Measurements from ENCODE around the gene SLC5A2.
"Not testable (repeated sequence)": the region's sequence is repeated elsewhere in the genome, so short reads cannot be mapped to it uniquely, and the experiment has no call there.

SLC5A2 gene

GRCh38 chr16:31507929-31508705, 25.2 kb downstream of the SLC5A2 start, which contains the start of gene RUSF1:
RUSF1 (minus strand) TSS chr16:31508391; CDS start chr16:31508373, 18 bp downstream.
- intact Hi-C loops (cut with DNase I): loop anchor here (5.0 kb wide), 1 partner anchor 51 kb away; the partner anchor contains the start of gene ARMC5
- DNase-seq: peak; percentile 81 to 97 (median 94)

- DNase-seq: no peak
- intact Hi-C loops (cut with DNase I): loop anchor here (5.0 kb wide), 1 partner anchor 51 kb away; the partner anchor contains the start of gene ARMC5
Observed at GRCh38 chr16:31508706-31509195, 25.8 kb downstream of the SLC5A2 start.

GRCh38 chr16:31513126-31513525, 30.2 kb downstream of the SLC5A2 start:
- DNase-seq: no peak
- intact Hi-C loops (cut with DNase I): no loop called here

- DNase-seq: no peak
- intact Hi-C loops (cut with DNase I): no loop called here
Observed at GRCh38 chr16:31513884-31514283, 31.0 kb downstream of the SLC5A2 start.

DNA sequence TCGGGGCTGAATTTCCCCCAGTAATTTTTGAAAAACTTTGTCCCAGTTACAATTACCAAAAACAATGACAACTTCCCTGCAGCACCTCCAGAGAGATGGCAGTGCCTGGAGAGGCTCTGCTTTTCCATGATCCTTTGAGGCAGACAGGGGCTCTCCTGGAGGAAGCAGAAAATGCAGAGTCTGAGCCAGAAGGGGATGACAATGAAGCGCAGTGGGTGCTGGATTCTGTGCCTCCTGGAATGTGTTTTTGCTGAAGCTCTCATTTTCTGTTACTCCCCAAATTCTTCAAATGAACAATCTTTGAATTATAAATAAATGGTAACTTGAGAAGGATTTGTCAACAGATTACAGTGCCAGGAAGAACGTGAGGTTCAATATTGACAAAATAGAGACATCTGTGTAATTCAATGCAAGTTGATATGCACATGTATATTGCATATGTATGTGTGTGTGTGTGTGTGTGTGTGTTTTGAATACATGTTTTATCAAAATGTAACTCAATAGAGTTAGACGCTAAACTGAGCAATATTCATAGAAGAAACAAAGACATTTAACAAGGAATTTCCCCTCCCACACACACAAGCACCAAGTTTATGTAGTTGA, 35.0 kb downstream of the SLC5A2 start:
- intact Hi-C loops (cut with DNase I): no loop called here
- DNase-seq: no peak

GRCh38 chr16:31519759-31520431, 37.0 kb downstream of the SLC5A2 start:
- intact Hi-C loops (cut with DNase I): no loop called here
- no peak for DNase-seq

- no peak for DNase-seq
- intact Hi-C loops (cut with DNase I): no loop called here
Observed at GRCh38 chr16:31521368-31521767, 38.4 kb downstream of the SLC5A2 start.

DNA sequence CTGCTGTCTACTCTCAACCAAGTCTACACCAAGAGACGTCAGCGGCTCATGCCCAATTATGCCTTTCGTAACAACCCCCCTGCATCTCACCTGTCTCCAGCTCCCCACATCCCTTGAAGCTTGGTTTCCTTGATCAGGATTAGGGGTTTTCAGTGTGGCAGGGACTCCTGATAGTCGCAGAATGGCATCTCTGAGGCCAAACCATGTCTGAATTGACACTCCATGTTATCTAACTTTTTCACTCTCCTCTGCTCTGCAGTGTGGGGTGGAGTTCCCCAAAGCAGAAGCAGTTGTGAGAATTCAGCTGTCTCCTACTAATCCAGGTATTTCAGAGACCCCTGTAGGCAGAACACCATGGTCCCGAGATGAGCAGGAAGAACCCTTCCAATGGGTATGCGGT, 39.1 kb downstream of the SLC5A2 start:
- intact Hi-C loops (cut with DNase I): no loop called here
- no peak for DNase-seq

DNA sequence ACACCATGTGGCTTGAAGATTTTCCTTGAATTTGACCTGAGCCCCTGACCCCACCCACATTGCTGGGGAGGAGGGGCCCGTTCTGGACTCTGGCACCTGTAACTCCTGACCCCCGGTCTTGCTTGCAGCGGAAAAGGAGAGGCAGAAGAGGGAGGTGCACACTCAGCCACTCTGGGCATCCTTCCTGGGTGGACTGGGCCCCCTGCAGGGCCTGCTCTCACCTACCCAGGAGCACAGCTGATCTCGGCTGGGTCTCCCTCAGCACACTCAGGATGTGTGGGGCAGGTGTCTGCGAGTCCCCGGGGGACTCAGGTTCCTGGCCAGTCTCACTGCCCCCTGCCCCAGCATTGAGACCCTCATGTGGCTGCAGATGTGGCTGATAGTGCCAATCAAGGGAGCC, 40.8 kb downstream of the SLC5A2 start:
- DNase-seq; intact Hi-C loops (cut with DNase I): not testable (repeated sequence)

- intact Hi-C loops (cut with DNase I): no loop called here
- DNase-seq: no peak
Observed at GRCh38 chr16:31525113-31525512, 42.2 kb downstream of the SLC5A2 start.

DNA sequence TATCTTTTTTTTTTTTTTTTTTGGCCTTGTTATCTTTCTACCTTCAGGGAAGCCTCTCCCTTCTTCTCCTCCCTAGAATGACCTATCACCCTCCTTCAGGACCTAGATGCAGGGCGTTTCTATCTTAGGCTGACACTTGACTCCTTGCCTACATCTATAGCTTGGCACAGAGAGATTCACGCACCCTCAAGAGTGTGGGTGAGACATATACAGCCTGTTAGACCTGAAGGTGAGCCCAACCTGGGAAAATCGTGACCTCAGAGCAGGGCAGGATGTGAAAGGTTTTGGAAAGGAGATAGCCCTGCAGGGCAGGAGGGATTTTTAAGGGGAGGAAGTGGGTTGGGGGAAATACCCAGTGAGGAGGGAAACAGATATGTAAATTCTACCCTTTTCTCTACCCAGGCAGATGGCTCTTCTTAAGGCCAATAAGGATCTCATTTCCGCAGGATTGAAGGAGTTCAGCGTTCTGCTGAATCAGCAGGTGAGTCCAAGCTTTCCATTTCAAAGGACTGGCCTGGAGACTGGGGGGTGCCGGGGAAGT, 44.9 kb downstream of the SLC5A2 start, which contains the start of gene AHSP:
Gene AHSP (plus strand): TSS at position 167 of the 541 bp plus-strand sequence. CDS start 240 bp downstream, at position 407.
- DNase-seq: no peak
- intact Hi-C loops (cut with DNase I): no loop called here

- intact Hi-C loops (cut with DNase I): no loop called here
- no peak for DNase-seq
Observed at GRCh38 chr16:31528523-31529107, 45.7 kb downstream of the SLC5A2 start.

GRCh38 chr16:31529108-31529936, 46.4 kb downstream of the SLC5A2 start:
- intact Hi-C loops (cut with DNase I): no loop called here
- peak in 2 of 42 donors; percentile 11 to 13 for DNase-seq

DNA sequence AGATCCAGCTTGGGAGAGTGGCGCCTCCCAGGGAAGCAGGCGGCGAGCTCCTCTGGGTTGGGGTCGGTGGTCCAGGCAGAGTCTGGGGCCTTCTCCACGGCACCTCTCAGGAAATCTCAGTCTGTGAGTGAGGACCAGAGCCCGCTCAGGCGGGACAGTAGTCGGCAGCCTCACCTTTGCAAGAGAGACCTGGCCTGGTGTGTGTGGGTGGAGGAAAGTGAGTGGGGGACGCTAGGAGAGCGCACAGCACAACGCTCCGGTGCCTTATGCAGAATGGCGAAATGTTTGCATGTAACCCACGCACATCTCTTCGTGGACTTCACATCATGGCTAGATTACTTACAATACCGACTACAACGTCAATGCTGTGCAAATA, 47.0 kb downstream of the SLC5A2 start:
- intact Hi-C loops (cut with DNase I): no loop called here
- DNase-seq: no peak

- DNase-seq: no peak
- intact Hi-C loops (cut with DNase I): no loop called here
Observed at GRCh38 chr16:31530405-31530804, 47.5 kb downstream of the SLC5A2 start.

DNA sequence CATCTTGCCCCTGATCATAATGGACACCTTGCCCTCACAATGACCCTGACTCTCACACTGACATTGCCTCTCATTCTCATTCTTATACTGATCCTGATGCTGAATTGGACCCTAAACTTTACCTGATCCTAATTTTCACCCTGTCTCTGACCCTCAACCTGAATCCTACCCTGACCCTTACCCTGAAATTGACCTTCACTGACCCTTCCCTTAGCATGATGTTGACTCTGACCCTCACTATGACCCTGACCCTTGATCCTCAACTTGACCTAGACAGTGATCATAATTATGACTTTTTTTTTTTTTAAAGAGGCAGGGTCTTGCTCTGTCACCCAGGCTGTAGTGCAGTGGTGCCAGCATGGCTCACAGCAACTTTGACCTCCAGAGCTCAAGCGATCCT, 48.2 kb downstream of the SLC5A2 start:
- DNase-seq: no peak
- intact Hi-C loops (cut with DNase I): no loop called here

GRCh38 chr16:31532120-31532519, 49.2 kb downstream of the SLC5A2 start:
- no peak for DNase-seq
- intact Hi-C loops (cut with DNase I): no loop called here

DNA sequence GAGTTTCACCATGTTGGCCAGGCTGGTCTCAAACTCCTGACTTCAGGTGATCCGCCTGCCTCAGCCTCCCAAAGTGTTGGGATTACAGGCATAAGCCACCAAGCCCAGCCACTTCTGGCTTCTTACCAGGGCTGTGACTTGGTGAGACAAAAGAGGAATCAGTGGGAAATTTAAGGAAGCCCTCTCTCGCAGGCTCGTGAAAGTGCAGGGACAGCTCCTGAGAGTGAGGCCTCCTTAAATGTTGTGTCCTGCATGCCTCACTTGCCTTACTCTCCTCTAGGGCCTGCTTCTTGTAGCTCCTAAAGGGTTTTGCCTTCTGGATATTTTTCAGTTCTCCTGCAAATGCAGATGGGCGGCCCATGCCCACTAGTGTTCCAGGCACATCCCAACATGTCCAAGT, 50.0 kb downstream of the SLC5A2 start:
- peak in 1 of 42 donors; percentile 3 for DNase-seq
- intact Hi-C loops (cut with DNase I): no loop called here

Data from head of caudate nucleus (tissue), 42 donors.